RWPE2 (cell line): ENCODE measurements around the gene LDHAL6B.

ENCODE experiments used
- ATAC-seq: fragments of 200-7000 bp; cut with Tn5 transposase; 3 replicates; pipeline ENCODE4 v1.9.1; 2021; ENCODE audit warnings: low read depth
- DNase-seq: peaks from one replicate; pipeline ENCODE4 v3.0.0-alpha.2; 2020; ENCODE audit warnings: low spot score
- H3K27ac ChIP-seq: fragments of 450-650 bp; 2 replicates; pipeline ENCODE4 v1.5.1; 2017; ENCODE audit warnings: mild to moderate bottlenecking; ENCODE audit not compliant: poor library complexity, severe bottlenecking
- H3K27me3 ChIP-seq: fragments of 250-450 bp; sonication (Bioruptor Pico); 2 replicates; pipeline ENCODE4 v1.5.1; 2021; ENCODE audit warnings: mild to moderate bottlenecking, moderate library complexity; ENCODE audit not compliant: insufficient read depth, poor library complexity, severe bottlenecking
- H3K36me3 ChIP-seq: fragments of 250-450 bp; sonication (Bioruptor Pico); 2 replicates; pipeline ENCODE4 v1.5.1; 2020; ENCODE audit warnings: low read depth, mild to moderate bottlenecking, moderate library complexity
- H3K4me1 ChIP-seq: fragments of 250-450 bp; sonication (Bioruptor Pico); 2 replicates; pipeline ENCODE4 v1.5.1; 2021; ENCODE audit warnings: mild to moderate bottlenecking, moderate library complexity; ENCODE audit not compliant: insufficient read depth, poor library complexity, severe bottlenecking
- H3K4me3 ChIP-seq: fragments of 250-450 bp; sonication (Bioruptor Pico); 2 replicates; pipeline ENCODE4 v1.5.1; 2021; ENCODE audit warnings: mild to moderate bottlenecking, moderate library complexity; ENCODE audit not compliant: severe bottlenecking
- H3K9me3 ChIP-seq: fragments of 250-450 bp; sonication (Bioruptor Pico); 2 replicates; pipeline ENCODE4 v1.5.1; 2021; ENCODE audit warnings: mild to moderate bottlenecking, moderate library complexity; ENCODE audit not compliant: severe bottlenecking
- CTCF ChIP-seq: fragments of 450-650 bp; IDR thresholded peaks from one replicate; pipeline ENCODE4 v1.5.1; 2017; ENCODE audit warnings: mild to moderate bottlenecking, moderate library complexity; ENCODE audit not compliant: poor library complexity, severe bottlenecking

LDHAL6B gene

DNA sequence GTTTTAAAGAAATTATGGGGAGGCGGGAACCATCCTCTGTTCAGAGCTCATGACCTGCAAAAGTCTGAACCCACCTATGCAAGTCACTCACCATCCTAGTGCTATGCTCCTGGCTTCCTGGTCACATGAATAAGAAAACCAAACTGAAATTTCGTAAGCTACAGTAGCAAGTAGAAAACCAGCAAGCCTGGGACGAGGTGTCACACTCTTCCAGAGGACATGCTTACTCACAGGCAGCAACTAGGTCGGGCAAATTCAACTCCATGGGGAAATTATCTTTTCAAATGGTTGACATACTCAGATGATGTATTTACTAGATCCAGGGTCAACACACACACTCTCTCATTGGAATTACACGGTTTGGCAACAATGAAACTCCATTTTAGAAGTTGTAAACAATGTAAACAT, 31.3 kb downstream of the LDHAL6B start:
- DNase-seq = no peak
- no peaks in the 10 kb centered on the region for H3K9me3 ChIP-seq
- ATAC-seq = peak; percentile 31; the same call in 2 of the 3 replicates
- H3K27ac ChIP-seq = no peak overlapping the region
- H3K27me3 ChIP-seq = no peaks in the 10 kb centered on the region
- no peak for TF ChIP-seq CTCF
- H3K4me1 ChIP-seq = peaks cover 8% of the 10 kb centered on the region
- H3K36me3 ChIP-seq = peaks cover 69% of the 10 kb centered on the region
- no peak overlapping the region for H3K4me3 ChIP-seq

GRCh38 chr15:59240036-59240435, 33.4 kb downstream of the LDHAL6B start:
- Histone ChIP-seq H3K9me3 (no peaks in the 10 kb centered on the region), H3K4me3 (no peak overlapping the region), H3K27ac (no peak overlapping the region), H3K4me1 (peaks cover 4% of the 10 kb centered on the region), H3K36me3 (peaks cover 78% of the 10 kb centered on the region), H3K27me3 (no peaks in the 10 kb centered on the region)
- DNase-seq = no peak
- no peak for ATAC-seq
- no peak for TF ChIP-seq CTCF

DNA sequence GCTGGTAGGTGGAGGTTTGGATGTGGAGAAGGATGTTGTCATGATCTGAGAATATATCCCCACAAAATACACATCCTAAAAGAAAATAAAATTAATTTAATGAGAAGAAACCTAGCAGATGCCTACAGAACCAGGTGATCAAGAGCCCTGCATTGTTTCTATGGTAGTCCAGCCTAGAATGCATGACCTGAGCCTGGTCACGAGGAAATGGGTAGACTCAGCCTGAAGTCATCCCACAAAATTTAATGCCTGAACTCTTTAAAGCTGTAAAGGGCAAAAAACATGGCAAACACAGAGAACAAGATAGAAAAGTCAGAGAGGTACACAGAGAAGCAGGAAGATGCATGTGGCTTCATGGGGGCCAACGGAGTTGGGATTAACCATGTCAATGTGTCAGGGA, 36.0 kb downstream of the LDHAL6B start:
- H3K27me3 ChIP-seq = no peaks in the 10 kb centered on the region
- peaks cover 4% of the 10 kb centered on the region for H3K4me1 ChIP-seq
- DNase-seq = no peak
- peaks cover 85% of the 10 kb centered on the region for H3K36me3 ChIP-seq
- H3K27ac ChIP-seq = no peak overlapping the region
- TF ChIP-seq CTCF = no peak
- no peak for ATAC-seq
- no peak overlapping the region for H3K4me3 ChIP-seq
- no peaks in the 10 kb centered on the region for H3K9me3 ChIP-seq

DNA sequence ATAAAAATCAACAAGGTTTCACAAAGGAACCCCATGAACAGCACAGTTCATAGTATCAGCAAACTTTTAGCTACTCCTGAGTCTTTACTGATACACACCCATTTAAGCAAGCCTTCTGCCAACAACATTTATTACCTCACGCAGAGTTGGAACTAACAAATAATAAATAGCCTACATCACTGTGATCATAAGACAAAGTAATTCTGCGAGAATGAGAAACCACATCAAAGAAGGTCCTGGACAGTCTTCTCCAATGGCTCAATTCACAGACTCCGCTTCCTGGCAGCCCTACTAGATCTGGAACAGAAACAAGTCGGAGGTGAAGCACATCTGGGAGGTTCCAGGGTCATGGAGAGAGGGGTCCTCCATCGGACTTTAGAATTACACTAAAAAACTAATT, 37.0 kb downstream of the LDHAL6B start:
- Histone ChIP-seq H3K4me1 (no peaks in the 10 kb centered on the region), H3K27me3 (no peaks in the 10 kb centered on the region), H3K9me3 (no peaks in the 10 kb centered on the region), H3K27ac (no peak overlapping the region), H3K4me3 (no peak overlapping the region), H3K36me3 (peaks cover 80% of the 10 kb centered on the region)
- no peak for DNase-seq
- no peak for TF ChIP-seq CTCF
- no peak for ATAC-seq

DNA sequence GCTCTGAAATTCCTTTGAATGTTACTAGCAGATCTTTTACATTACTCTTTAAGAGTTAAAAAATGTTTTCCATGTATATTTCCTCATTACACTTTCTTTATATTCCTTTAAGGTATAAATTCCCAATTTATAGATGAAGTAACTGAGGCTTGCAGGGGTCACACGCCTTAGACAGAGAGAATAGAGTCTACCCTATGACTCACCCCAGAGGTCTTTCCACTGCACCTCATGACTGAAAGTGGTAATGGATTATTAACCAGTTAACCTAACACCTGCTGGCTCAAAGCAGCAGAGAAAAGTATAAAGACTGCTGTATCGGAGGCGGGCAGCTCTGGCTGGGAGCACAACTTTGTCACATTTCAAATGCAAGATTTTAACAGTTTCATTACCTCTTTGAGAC, 37.7 kb downstream of the LDHAL6B start:
- ATAC-seq (no peak), DNase-seq (peak; percentile 13)
- Histone ChIP-seq H3K4me3 (no peak overlapping the region), H3K27ac (no peak overlapping the region), H3K4me1 (no peaks in the 10 kb centered on the region), H3K27me3 (no peaks in the 10 kb centered on the region), H3K9me3 (no peaks in the 10 kb centered on the region), H3K36me3 (peaks cover 77% of the 10 kb centered on the region)
- TF ChIP-seq CTCF = no peak
